Measurements from ENCODE around the gene EGFR.

GRCh38 chr7:55245271-55245723, 226.5 kb downstream of the EGFR start:
- no peak for TF ChIP-seq CTCF (conservative IDR thresholded peaks at IDR 0.05 in 1 of 2, IDR thresholded peaks at IDR 0.05 in 1 of 2; ENCODE audit: low read depth in 1 of 2, low read length in 2 of 2)
- no peak for TF ChIP-seq EZH2 (IDR thresholded peaks at IDR 0.05; ENCODE audit: low read length, missing control alignments)

Measured in fibroblast of lung (primary cell).